ENCODE measurements around the gene ECE2. TPM values are rescaled to one million over a fixed set of nuclear protein-coding genes. Genes with fewer than 3 reads are reported as not detected.

ECE2 gene
- total RNA-seq, 1 donor from 2014 or later: not detected

DNA sequence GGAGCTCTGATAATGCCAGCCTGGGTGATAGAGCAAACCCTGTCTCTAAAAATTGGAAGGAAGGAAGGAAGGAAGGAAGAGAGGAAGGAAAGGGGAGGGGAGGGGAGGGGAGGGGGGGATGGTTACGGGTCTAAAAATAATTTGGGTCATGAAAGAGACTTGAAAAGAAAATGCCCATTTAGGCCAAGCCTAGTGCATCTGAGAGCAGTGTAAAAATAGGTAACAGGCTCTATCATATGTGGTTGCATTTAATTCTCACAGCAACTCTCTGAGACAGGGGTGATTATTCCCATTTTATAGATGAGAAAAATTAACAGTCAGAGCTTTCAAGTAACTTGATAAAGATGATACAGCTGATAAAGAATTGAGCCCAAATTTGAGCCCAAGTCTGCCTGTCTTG lies 3.6 kb upstream of the ECE2 start:
- no peak for DNase-seq (ENCODE audit: low read depth, low spot score)
- Mint-ChIP-seq H3K36me3 (ENCODE audit: low read depth) (no peaks in the 10 kb centered on the region), H3K4me1 (no peaks in the 10 kb centered on the region), H3K9me3 (no peaks in the 10 kb centered on the region), H3K27ac (ENCODE audit: unreplicated experiment) (no peak overlapping the region), H3K4me3 (no peak overlapping the region), H3K27me3 (ENCODE audit: low read depth) (peaks cover 40% of the 10 kb centered on the region)
- TF ChIP-seq, protein P1, sequence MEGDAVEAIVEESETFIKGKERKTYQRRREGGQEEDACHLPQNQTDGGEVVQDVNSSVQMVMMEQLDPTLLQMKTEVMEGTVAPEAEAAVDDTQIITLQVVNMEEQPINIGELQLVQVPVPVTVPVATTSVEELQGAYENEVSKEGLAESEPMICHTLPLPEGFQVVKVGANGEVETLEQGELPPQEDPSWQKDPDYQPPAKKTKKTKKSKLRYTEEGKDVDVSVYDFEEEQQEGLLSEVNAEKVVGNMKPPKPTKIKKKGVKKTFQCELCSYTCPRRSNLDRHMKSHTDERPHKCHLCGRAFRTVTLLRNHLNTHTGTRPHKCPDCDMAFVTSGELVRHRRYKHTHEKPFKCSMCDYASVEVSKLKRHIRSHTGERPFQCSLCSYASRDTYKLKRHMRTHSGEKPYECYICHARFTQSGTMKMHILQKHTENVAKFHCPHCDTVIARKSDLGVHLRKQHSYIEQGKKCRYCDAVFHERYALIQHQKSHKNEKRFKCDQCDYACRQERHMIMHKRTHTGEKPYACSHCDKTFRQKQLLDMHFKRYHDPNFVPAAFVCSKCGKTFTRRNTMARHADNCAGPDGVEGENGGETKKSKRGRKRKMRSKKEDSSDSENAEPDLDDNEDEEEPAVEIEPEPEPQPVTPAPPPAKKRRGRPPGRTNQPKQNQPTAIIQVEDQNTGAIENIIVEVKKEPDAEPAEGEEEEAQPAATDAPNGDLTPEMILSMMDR (conservative IDR thresholded peaks at IDR 0.05): no peak

DNA sequence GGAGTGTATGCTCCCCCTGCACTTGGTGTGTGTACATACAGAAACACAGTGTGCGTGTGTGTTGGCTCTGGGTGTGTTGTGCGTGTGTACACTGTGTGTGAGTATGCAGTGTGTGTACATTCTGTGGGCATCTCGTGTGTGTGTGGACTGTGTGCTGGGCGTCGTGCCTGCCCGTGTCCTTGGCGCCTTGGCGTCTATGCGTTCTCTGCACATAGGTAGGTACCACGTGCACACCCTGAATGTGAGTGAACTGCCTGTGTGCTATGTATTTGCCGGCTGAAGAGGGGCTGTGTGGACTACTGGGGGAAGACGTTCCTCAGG lies 481 bp upstream of the ECE2 start:
- DNase-seq (ENCODE audit: low read depth, low spot score): no peak
- Mint-ChIP-seq H3K36me3 (ENCODE audit: low read depth) (no peaks in the 10 kb centered on the region), H3K27me3 (ENCODE audit: low read depth) (peaks cover 37% of the 10 kb centered on the region), H3K9me3 (no peaks in the 10 kb centered on the region), H3K4me3 (no peak overlapping the region), H3K4me1 (no peaks in the 10 kb centered on the region), H3K27ac (ENCODE audit: unreplicated experiment) (peak overlapping the region; percentile 37)
- TF ChIP-seq, protein P1 (conservative IDR thresholded peaks at IDR 0.05): no peak

DNA sequence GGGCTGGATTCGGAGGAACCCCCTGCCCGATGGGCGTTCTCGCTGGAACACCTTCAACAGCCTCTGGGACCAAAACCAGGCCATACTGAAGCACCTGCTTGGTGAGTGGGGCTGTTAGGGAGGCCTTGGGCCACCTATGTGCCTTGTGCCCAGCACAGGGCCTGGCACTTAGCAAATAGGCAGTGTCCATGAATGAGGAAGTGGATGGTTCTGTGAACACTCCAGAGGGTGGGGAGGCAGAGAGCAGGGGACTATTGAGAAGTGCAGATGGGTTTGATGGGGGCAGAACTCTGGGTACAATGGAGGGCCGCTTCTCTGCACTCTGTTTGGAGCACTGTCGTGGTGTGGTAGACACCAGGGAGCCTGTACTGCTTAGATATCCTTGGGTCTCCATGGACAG lies 1.5 kb downstream of the ECE2 start:
- H3K27ac Mint-ChIP-seq (ENCODE audit: unreplicated experiment): no peak overlapping the region
- H3K4me1 Mint-ChIP-seq: no peaks in the 10 kb centered on the region
- no peak overlapping the region for H3K4me3 Mint-ChIP-seq
- DNase-seq (ENCODE audit: low read depth, low spot score): no peak
- H3K36me3 Mint-ChIP-seq (ENCODE audit: low read depth): no peaks in the 10 kb centered on the region
- H3K9me3 Mint-ChIP-seq: no peaks in the 10 kb centered on the region
- H3K27me3 Mint-ChIP-seq (ENCODE audit: low read depth): peaks cover 27% of the 10 kb centered on the region
- TF ChIP-seq, protein P1 (conservative IDR thresholded peaks at IDR 0.05): no peak

DNA sequence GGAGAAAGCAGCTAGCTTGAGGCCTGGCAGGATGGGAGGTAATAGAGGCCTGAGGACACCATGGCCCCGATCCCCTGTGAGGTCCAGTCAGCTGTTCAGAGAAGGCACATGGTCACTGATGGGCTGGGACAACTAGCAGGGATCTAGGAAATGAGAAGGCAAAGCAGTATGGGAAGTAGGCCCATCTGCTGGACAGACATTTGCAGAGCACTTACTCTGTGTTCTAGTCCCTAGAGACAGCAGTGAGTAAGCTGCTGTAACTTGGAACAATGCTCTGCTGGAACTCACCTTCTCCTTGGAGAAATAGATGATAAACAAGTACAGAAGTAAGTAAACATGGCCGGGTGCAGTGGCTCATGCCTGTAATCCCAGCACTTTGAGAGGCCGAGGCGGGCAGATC lies 7.1 kb downstream of the ECE2 start:
- DNase-seq (ENCODE audit: low read depth, low spot score): no peak
- H3K9me3 Mint-ChIP-seq: no peaks in the 10 kb centered on the region
- H3K4me1 Mint-ChIP-seq: peaks cover 6% of the 10 kb centered on the region
- no peak overlapping the region for H3K27ac Mint-ChIP-seq (ENCODE audit: unreplicated experiment)
- TF ChIP-seq, protein P1 (conservative IDR thresholded peaks at IDR 0.05): no peak
- no peaks in the 10 kb centered on the region for H3K36me3 Mint-ChIP-seq (ENCODE audit: low read depth)
- peaks cover 44% of the 10 kb centered on the region for H3K27me3 Mint-ChIP-seq (ENCODE audit: low read depth)
- H3K4me3 Mint-ChIP-seq: no peak overlapping the region

DNA sequence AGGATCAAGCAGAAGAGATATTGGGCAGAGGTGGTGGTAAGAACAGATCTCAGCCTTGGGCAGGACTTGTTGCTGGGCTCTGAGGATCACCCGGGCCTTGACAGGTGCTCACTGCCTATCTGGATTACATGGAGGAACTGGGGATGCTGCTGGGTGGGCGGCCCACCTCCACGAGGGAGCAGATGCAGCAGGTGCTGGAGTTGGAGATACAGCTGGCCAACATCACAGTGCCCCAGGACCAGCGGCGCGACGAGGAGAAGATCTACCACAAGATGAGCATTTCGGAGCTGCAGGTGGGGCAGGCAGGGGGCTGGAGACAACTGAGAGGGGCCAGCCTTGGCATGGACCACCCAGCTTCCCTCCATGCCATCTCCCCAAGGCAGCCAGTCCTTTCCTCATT lies 7.9 kb downstream of the ECE2 start:
- DNase-seq (ENCODE audit: low read depth, low spot score): no peak
- Mint-ChIP-seq H3K27me3 (ENCODE audit: low read depth) (peaks cover 46% of the 10 kb centered on the region), H3K4me1 (peaks cover 6% of the 10 kb centered on the region), H3K9me3 (no peaks in the 10 kb centered on the region), H3K4me3 (no peak overlapping the region), H3K36me3 (ENCODE audit: low read depth) (no peaks in the 10 kb centered on the region), H3K27ac (ENCODE audit: unreplicated experiment) (no peak overlapping the region)
- TF ChIP-seq, protein P1 (conservative IDR thresholded peaks at IDR 0.05): no peak

DNA sequence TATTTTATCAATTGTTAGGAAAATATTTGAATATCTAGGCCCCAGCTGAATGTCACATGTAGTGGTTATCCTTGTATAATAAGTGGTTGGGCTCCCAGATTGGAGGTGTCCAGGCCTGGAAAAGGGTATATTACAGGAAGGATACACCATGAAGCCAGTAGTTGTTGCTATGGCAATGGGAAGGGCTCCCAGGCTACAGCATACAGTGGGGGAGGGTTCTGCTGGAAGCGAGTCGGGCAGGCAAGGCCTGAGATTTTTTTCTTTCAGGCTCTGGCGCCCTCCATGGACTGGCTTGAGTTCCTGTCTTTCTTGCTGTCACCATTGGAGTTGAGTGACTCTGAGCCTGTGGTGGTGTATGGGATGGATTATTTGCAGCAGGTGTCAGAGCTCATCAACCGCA lies 8.9 kb downstream of the ECE2 start:
- Mint-ChIP-seq H3K9me3 (no peaks in the 10 kb centered on the region), H3K27ac (ENCODE audit: unreplicated experiment) (no peak overlapping the region), H3K36me3 (ENCODE audit: low read depth) (no peaks in the 10 kb centered on the region), H3K4me3 (no peak overlapping the region), H3K4me1 (peaks cover 6% of the 10 kb centered on the region), H3K27me3 (ENCODE audit: low read depth) (peaks cover 49% of the 10 kb centered on the region)
- DNase-seq (ENCODE audit: low read depth, low spot score): peak; percentile 50
- TF ChIP-seq, protein P1 (conservative IDR thresholded peaks at IDR 0.05): peak; percentile 60
